GM23248 (cell line): ENCODE measurements around the gene BCL2L11. TPM values are rescaled to one million over a fixed set of nuclear protein-coding genes. Genes with fewer than 3 reads are reported as not detected.

Experiments
- DNase-seq: peaks from one replicate; pipeline ENCODE4 v3.0.0-alpha.2; 2015
- H2AFZ ChIP-seq: fragments of 200-600 bp; sonication (generic); 2 replicates; pipeline ENCODE4 v1.6.1; 2016; ENCODE audit warnings: antibody characterized with exemption
- H3F3A ChIP-seq: fragments of 200-600 bp; sonication (generic); 2 replicates; pipeline ENCODE4 v1.6.1; 2016; ENCODE audit warnings: mild to moderate bottlenecking, antibody characterized with exemption, mixed run types; ENCODE audit not compliant: insufficient read depth
- H3K27ac ChIP-seq: fragments of 200-600 bp; sonication (generic); 2 replicates; pipeline ENCODE4 v1.5.1; 2016; ENCODE audit warnings: mild to moderate bottlenecking
- H3K27me3 ChIP-seq: fragments of 200-600 bp; sonication (generic); replicated peaks from 2 replicates; pipeline ENCODE4 v1.6.1; 2016; ENCODE audit warnings: mild to moderate bottlenecking; ENCODE audit not compliant: insufficient read depth
- H3K36me3 ChIP-seq: fragments of 200-600 bp; sonication (generic); 2 replicates; pipeline ENCODE4 v1.6.1; 2016; ENCODE audit warnings: low read depth, mild to moderate bottlenecking
- H3K4me1 ChIP-seq: fragments of 200-600 bp; sonication (generic); 2 replicates; pipeline ENCODE4 v1.6.1; 2016; ENCODE audit warnings: mild to moderate bottlenecking; ENCODE audit not compliant: insufficient read depth
- H3K4me2 ChIP-seq: fragments of 200-600 bp; sonication (generic); one replicate; pipeline ENCODE4 v1.6.1; 2016; ENCODE audit warnings: mild to moderate bottlenecking; ENCODE audit not compliant: unreplicated experiment
- H3K4me3 ChIP-seq: fragments of 200-600 bp; sonication (generic); 2 replicates; pipeline ENCODE4 v1.5.1; 2016; ENCODE audit warnings: mild to moderate bottlenecking
- H3K79me2 ChIP-seq: fragments of 200-600 bp; sonication (generic); 2 replicates; pipeline ENCODE4 v1.6.1; 2016; ENCODE audit warnings: mild to moderate bottlenecking; ENCODE audit not compliant: insufficient read depth
- H3K9ac ChIP-seq: fragments of 200-600 bp; sonication (generic); 2 replicates; pipeline ENCODE4 v1.6.1; 2016; ENCODE audit warnings: mild to moderate bottlenecking
- H3K9me2 ChIP-seq: fragments of 200-600 bp; sonication (generic); 2 replicates; pipeline ENCODE4 v1.6.1; 2016; ENCODE audit warnings: mixed run types, mild to moderate bottlenecking, moderate library complexity; ENCODE audit not compliant: insufficient read depth
- H3K9me3 ChIP-seq: fragments of 200-600 bp; sonication (generic); one replicate; pipeline ENCODE4 v1.6.1; 2017; ENCODE audit warnings: low read depth
- H4K20me1 ChIP-seq: fragments of 200-600 bp; sonication (generic); 2 replicates; pipeline ENCODE4 v1.6.0; 2016; ENCODE audit not compliant: insufficient read depth
- EZH2 ChIP-seq: fragments of 200-600 bp; sonication (generic); IDR thresholded peaks from 2 replicates; pipeline ENCODE4 v1.6.1; 2018; ENCODE audit warnings: antibody characterized with exemption, mild to moderate bottlenecking; ENCODE audit not compliant: insufficient read depth, poor library complexity, severe bottlenecking
- EZH2phosphoT487 ChIP-seq: fragments of 200-600 bp; sonication (generic); IDR thresholded peaks from 2 replicates; pipeline ENCODE4 v1.6.1; 2018; ENCODE audit warnings: antibody characterized with exemption, moderate library complexity, mild to moderate bottlenecking, low read depth; ENCODE audit not compliant: insufficient read depth
- WGBS, 2 experiments: methylation state at CpG; one replicate each; pipeline ENCODE4 v1.1.6; 2015 to 2017; ENCODE audit warnings: low lambda C conversion rate in 2 of 2, low coverage in 1 of 2; ENCODE audit errors: missing lambda C conversion rate in 2 of 2; 5-methylcytosine and 5-hydroxymethylcytosine counted together
- in situ Hi-C: fragments of 300-500 bp; cut with MboI; formaldehyde crosslinking; loops from 2 replicates; pipeline ENCODE4 v1.15.0; 2020
- polyA plus RNA-seq: library from polyadenylated mRNA; unstranded; fragments of >200 nt; fragmentation: Nextera tagmentation; extraction: Ambion mirVana; gene quantifications from 2 replicates; pipeline ENCODE4 v1.2.1, GENCODE V29; 2016
- total RNA-seq: library from RNA; depleted of rRNA; stranded (reverse); fragments of >200 nt; shearing (Covaris generic); gene quantifications from 2 replicates; pipeline ENCODE4 v1.2.3, GENCODE V29; 2014

BCL2L11 gene
- total and polyA plus RNA-seq, 2 experiments from 2014 or later = 0.22 to 0.55 TPM

DNA sequence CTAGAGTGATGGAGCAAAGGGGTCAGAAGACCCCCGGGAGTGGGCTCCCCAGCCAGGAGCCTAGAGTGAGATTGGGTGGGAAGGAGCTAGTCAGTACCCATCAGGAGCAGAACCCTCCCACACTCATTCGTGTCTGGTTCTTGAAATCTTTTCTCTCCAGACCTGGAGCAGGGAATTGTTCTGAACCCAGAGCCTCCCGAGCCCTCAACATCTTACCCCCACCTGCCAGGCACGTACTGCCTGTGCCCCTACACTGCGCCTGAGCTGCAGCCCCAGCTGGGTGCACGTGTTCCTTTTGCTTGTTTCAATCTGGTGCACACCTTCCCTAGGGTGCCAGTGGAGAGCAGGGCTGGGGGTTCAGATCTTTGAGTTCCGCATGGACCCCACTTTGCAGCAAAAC is 52.6 kb downstream of the BCL2L11 start:
- 54 to 63% methylated on average over 7 of the region's 7 CpGs for WGBS, 2 experiments
- Histone ChIP-seq H3K9me2 (no peaks in the 10 kb centered on the region), H3F3A (no peaks in the 10 kb centered on the region), H3K4me3 (no peak overlapping the region), H3K79me2 (no peaks in the 10 kb centered on the region), H3K4me1 (peaks cover under 1% of the 10 kb centered on the region), H3K27ac (no peak overlapping the region), H3K36me3 (no peaks in the 10 kb centered on the region), H3K4me2 (no peak overlapping the region), H3K27me3 (peaks cover 8% of the 10 kb centered on the region; the same call in 1 of the 2 replicates), H3K9ac (no peak overlapping the region), H2AFZ (no peak overlapping the region), H3K9me3 (no peaks in the 10 kb centered on the region), H4K20me1 (no peaks in the 10 kb centered on the region)
- in situ Hi-C loops = no loop called here
- no peak for TF ChIP-seq EZH2phosphoT487
- TF ChIP-seq EZH2 = no peak
- no peak for DNase-seq

DNA sequence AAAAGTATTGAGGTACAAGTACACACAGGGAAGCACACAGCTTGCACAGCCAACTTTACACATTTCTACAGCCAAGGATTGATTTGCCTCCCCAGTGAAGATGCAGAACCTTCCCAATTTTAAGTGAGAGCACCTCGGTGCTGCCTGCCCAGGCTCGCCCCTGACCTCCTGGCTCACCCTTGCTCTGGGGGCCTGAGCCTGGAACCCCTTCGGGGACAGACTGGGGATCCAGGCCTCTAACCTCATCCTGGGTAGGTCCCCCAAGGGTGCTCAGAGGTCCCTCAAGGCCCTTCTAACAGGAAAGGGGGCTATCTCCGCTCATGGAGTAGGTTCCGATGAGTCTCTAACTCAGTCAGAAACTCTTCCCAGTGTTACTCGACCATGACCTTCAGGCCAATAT is 53.1 kb downstream of the BCL2L11 start:
- Histone ChIP-seq H3K9me2 (no peaks in the 10 kb centered on the region), H3K4me3 (no peak overlapping the region), H3K36me3 (no peaks in the 10 kb centered on the region), H3K79me2 (no peaks in the 10 kb centered on the region), H3K9ac (no peak overlapping the region), H3K9me3 (no peaks in the 10 kb centered on the region), H3K4me2 (no peak overlapping the region), H4K20me1 (no peaks in the 10 kb centered on the region), H3K27ac (no peak overlapping the region), H2AFZ (no peak overlapping the region), H3F3A (no peaks in the 10 kb centered on the region), H3K27me3 (peaks cover 8% of the 10 kb centered on the region; the same call in 1 of the 2 replicates), H3K4me1 (no peaks in the 10 kb centered on the region)
- in situ Hi-C loops = no loop called here
- TF ChIP-seq EZH2 = no peak
- no peak for DNase-seq
- 82 to 84% methylated on average over 5 to 6 of the region's 6 CpGs for WGBS, 2 experiments

DNA sequence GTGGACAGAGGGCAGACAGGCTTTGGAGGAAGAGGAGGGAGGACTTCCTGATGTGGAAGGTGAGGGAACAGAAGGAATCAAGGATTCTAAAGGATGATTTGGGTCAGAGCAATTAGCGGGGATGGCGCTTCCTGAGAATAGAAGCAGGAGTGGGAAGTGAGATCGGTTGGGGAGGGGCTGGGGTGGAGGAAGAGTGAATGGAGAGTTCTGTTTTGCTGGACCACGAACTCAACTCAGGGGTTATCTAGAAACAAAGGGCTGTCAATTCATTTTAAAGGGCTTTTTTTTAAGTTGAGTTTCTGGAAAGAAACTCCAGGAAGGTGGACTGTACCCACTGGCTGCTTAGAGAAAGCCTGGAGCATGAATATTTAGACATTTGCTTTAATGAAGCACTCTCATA is 54.9 kb downstream of the BCL2L11 start:
- in situ Hi-C loops = no loop called here
- no peak for DNase-seq
- no peaks in the 10 kb centered on the region for H3K4me1 ChIP-seq
- H3K9me3 ChIP-seq = no peaks in the 10 kb centered on the region
- H3K9me2 ChIP-seq = no peaks in the 10 kb centered on the region
- 74 to 78% methylated on average over 4 of the region's 4 CpGs for WGBS, 2 experiments
- no peak overlapping the region for H3K4me3 ChIP-seq
- no peaks in the 10 kb centered on the region for H3K36me3 ChIP-seq
- TF ChIP-seq EZH2phosphoT487 = no peak
- TF ChIP-seq EZH2 = no peak
- H3K27ac ChIP-seq = no peak overlapping the region
- no peak overlapping the region for H2AFZ ChIP-seq
- no peak overlapping the region for H3K9ac ChIP-seq
- H3F3A ChIP-seq = no peaks in the 10 kb centered on the region
- no peaks in the 10 kb centered on the region for H4K20me1 ChIP-seq
- no peak overlapping the region for H3K4me2 ChIP-seq
- peaks cover 8% of the 10 kb centered on the region; the same call in 1 of the 2 replicates for H3K27me3 ChIP-seq
- H3K79me2 ChIP-seq = no peaks in the 10 kb centered on the region

DNA sequence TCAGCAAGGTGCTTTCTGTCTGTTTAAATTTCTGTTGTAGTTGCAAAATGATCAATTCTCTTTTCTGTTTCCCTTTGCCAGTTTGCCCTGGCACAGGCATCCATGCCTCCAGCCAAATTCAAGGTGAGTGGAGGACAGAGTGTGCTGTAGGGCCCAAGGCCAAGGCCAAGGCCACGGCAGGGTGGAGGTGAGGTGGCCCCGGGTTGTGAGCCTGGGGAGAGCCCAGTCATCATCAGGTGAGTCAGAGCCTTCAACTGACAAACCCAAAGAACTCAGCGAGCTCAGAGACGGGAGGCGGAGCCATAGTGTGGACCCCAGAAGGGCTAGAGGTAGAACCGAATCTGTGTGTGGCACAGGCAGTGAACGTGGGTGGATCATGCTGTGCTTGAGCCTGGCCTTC is 55.7 kb downstream of the BCL2L11 start:
- H3K4me3 ChIP-seq = no peak overlapping the region
- DNase-seq = no peak
- H4K20me1 ChIP-seq = no peaks in the 10 kb centered on the region
- peaks cover 1% of the 10 kb centered on the region; the same call in 1 of the 2 replicates for H3K27me3 ChIP-seq
- H3F3A ChIP-seq = no peaks in the 10 kb centered on the region
- in situ Hi-C loops = no loop called here
- no peaks in the 10 kb centered on the region for H3K36me3 ChIP-seq
- no peaks in the 10 kb centered on the region for H3K4me1 ChIP-seq
- no peak overlapping the region for H2AFZ ChIP-seq
- H3K9ac ChIP-seq = no peak overlapping the region
- H3K27ac ChIP-seq = no peak overlapping the region
- no peaks in the 10 kb centered on the region for H3K79me2 ChIP-seq
- no peak for TF ChIP-seq EZH2
- TF ChIP-seq EZH2phosphoT487 = no peak
- H3K4me2 ChIP-seq = no peak overlapping the region
- 76 to 83% methylated on average over 7 of the region's 7 CpGs for WGBS, 2 experiments
- H3K9me3 ChIP-seq = no peaks in the 10 kb centered on the region
- no peaks in the 10 kb centered on the region for H3K9me2 ChIP-seq

DNA sequence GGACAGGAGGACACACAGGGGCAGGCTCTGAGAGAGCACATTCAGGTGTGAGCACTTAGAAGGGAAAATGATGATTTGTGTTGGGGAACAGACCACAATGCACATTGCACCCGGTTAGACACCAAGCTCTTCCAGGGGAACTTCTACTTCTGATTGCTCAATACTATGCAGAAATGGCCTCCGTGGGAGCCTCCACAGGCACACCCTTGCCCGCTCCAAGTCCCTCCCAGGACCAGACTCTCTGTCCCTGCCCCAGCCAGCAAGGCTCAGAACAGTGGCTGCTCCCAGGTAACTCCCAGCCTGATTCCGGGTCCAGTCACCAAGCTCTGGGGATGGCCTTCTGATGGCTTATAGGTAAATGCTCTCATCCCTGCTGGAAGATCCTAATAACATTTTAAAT is 56.2 kb downstream of the BCL2L11 start:
- TF ChIP-seq EZH2 = no peak
- no peak for TF ChIP-seq EZH2phosphoT487
- Histone ChIP-seq H3K4me3 (no peak overlapping the region), H3K9me3 (no peaks in the 10 kb centered on the region), H3K27ac (no peak overlapping the region), H3K36me3 (no peaks in the 10 kb centered on the region), H3K4me1 (no peaks in the 10 kb centered on the region), H3K4me2 (no peak overlapping the region), H3K79me2 (no peaks in the 10 kb centered on the region), H2AFZ (no peak overlapping the region), H3K27me3 (no peaks in the 10 kb centered on the region; the same call in 1 of the 2 replicates), H3K9me2 (no peaks in the 10 kb centered on the region), H3F3A (no peaks in the 10 kb centered on the region), H4K20me1 (no peaks in the 10 kb centered on the region), H3K9ac (no peak overlapping the region)
- no peak for DNase-seq
- in situ Hi-C loops = no loop called here
- WGBS, 2 experiments = 68 to 80% methylated on average over 4 of the region's 4 CpGs
